Prostate gland (tissue), 2 donors: Measurements from ENCODE around the gene PP2D1.
A peak's percentile ranks its signal among the peaks of the same experiment; 100 is the strongest.

Experiments used
- POLR2A ChIP-seq: fragments of 450-650 bp; IDR thresholded peaks from one replicate; pipeline ENCODE4 v1.6.1; 2016; ENCODE audit warnings: antibody characterized with exemption, mild to moderate bottlenecking
- POLR2AphosphoS5 ChIP-seq: sonication (generic); formaldehyde crosslinking; IDR thresholded peaks from one replicate; pipeline ENCODE4 v1.6.1; 2017; ENCODE audit warnings: antibody characterized with exemption
- TF ChIP-seq, protein P1 (sequence below), 4 experiments: fragments of 200-600 bp in 2 of 4; fragments of 450-650 bp in 2 of 4; sonication (generic) in 2 of 4; IDR thresholded peaks; 1 replicate in 3 of 4; 2 replicates in 1 of 4; pipeline ENCODE4 v1.5.1; 2016 to 2019; ENCODE audit warnings: antibody characterized with exemption in 4 of 4, mild to moderate bottlenecking in 2 of 4, moderate library complexity in 2 of 4

DNA sequence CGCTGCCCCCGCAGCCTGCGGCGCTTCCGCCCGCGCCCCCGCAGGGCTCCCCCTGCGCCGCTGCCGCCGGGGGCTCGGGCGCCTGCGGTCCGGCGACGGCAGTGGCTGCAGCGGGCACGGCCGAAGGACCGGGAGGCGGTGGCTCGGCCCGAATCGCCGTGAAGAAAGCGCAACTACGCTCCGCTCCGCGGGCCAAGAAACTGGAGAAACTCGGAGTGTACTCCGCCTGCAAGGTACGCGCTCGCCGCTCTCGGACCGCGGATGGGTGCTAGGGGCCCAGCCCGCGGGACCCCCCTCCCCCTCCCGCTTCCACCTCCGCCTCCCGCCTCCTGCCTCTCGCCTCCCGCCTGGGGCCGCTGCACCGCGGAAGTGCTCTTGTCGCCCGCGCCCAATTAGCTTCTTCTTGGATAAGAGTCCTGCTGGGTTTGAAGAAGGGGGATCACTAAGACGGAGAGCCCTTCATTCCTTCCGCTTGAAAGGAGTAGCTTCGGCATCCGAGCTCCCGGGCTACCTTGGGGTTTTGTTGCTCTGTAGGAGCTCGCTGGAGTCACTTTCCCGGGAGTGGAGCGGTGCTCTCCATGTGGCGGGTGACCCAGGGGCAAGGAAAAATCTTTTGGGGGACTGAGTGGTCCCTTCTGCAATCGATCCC lies 28.6 kb upstream of the PP2D1 start:
- TF ChIP-seq, protein P1, sequence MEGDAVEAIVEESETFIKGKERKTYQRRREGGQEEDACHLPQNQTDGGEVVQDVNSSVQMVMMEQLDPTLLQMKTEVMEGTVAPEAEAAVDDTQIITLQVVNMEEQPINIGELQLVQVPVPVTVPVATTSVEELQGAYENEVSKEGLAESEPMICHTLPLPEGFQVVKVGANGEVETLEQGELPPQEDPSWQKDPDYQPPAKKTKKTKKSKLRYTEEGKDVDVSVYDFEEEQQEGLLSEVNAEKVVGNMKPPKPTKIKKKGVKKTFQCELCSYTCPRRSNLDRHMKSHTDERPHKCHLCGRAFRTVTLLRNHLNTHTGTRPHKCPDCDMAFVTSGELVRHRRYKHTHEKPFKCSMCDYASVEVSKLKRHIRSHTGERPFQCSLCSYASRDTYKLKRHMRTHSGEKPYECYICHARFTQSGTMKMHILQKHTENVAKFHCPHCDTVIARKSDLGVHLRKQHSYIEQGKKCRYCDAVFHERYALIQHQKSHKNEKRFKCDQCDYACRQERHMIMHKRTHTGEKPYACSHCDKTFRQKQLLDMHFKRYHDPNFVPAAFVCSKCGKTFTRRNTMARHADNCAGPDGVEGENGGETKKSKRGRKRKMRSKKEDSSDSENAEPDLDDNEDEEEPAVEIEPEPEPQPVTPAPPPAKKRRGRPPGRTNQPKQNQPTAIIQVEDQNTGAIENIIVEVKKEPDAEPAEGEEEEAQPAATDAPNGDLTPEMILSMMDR (IDR thresholded peaks at IDR 0.05): peak in 3 of 4 experiments; percentile 7 to 44 (median 12)
- TF ChIP-seq POLR2A: peak; percentile 29
- TF ChIP-seq POLR2AphosphoS5: peak; percentile 53
